Tibial nerve (tissue), 4 donors: ENCODE data around the gene TMEM38B. TPM values are rescaled to one million over a fixed set of nuclear protein-coding genes. Genes with fewer than 3 reads are reported as not detected.

ENCODE experiments used
- DNase-seq, 2 donors: peaks; one replicate each; pipeline ENCODE4 v3.0.0-alpha.2; 2019; ENCODE audit warnings: low spot score in 2 of 2
- H3K27ac ChIP-seq, 4 donors: fragments of 200-600 bp; sonication (generic) in 3 of 4; one replicate each; pipeline ENCODE4 v1.5.1; 2017 to 2019; ENCODE audit warnings: mild to moderate bottlenecking in 1 of 4
- H3K27me3 ChIP-seq, 2 donors: fragments of 200-600 bp; sonication (generic) in 1 of 2; one replicate each; pipeline versions ENCODE4 v1.5.1 to v1.6.0; 2017 to 2019
- H3K36me3 ChIP-seq, 3 donors: fragments of 200-600 bp; sonication (generic); one replicate each; pipeline ENCODE4 v1.5.1; 2018 to 2019
- H3K4me1 ChIP-seq, 4 donors: fragments of 200-600 bp; sonication (generic) in 3 of 4; one replicate each; pipeline ENCODE4 v1.5.1; 2017 to 2019
- H3K4me3 ChIP-seq, 4 donors: fragments of 200-600 bp; sonication (generic) in 3 of 4; one replicate each; pipeline ENCODE4 v1.5.1; 2017 to 2019; ENCODE audit warnings: mild to moderate bottlenecking in 1 of 4, moderate library complexity in 1 of 4
- H3K9me3 ChIP-seq, 4 donors: fragments of 200-600 bp; sonication (generic) in 3 of 4; one replicate each; pipeline ENCODE4 v1.5.1; 2017 to 2019
- EP300 ChIP-seq, 2 donors: sonication (generic); formaldehyde crosslinking; IDR thresholded peaks; one replicate each; pipeline ENCODE4 v1.6.1; 2017; ENCODE audit warnings: antibody characterized with exemption in 2 of 2, mild to moderate bottlenecking in 1 of 2
- POLR2A ChIP-seq, 2 donors: fragments of 450-650 bp; IDR thresholded peaks; one replicate each; pipeline ENCODE4 v1.6.1; 2017; ENCODE audit warnings: antibody characterized with exemption in 2 of 2, mild to moderate bottlenecking in 2 of 2, moderate library complexity in 2 of 2
- WGBS, 2 donors: methylation state at CpG; one replicate each; pipeline ENCODE4 v1.1.5; 2018; 5-methylcytosine and 5-hydroxymethylcytosine counted together
- total RNA-seq, 4 donors: library from RNA; depleted of rRNA; stranded (reverse); fragments of >200 nt; gene quantifications; one replicate each; pipeline ENCODE4 v1.1.0, GENCODE V29; 2016
- TF ChIP-seq, protein P1 (sequence below), 5 experiments: fragments of 200-600 bp in 3 of 5; fragments of 450-650 bp in 2 of 5; sonication (generic) in 3 of 5; IDR thresholded peaks; one replicate each; pipeline ENCODE4 v1.5.1; 2016 to 2019; ENCODE audit warnings: antibody characterized with exemption in 5 of 5, mild to moderate bottlenecking in 3 of 5, moderate library complexity in 2 of 5

TMEM38B gene
- total RNA-seq, 4 donors from 2014 or later, result 6.8 to 27.0 (median 10.9) TPM

DNA sequence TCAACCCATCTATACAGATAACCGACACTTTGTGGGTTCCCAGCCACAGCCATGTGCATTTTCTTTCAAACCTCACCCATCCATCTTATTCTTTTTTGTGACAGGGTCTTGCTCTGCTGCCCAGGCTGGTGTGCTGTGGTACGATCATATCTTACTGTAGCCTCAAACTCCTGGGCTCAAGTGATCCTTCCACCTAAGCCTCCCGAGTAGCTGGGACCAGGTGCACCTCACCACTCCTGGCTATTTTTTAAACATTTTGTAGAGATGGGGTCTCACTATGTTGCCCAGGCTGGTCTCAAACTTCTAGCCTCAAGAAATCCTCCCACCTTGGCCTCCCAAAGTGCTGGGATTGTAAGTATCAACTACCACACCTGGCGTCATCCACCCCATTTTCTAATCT, 7.4 kb upstream of the TMEM38B start:
- WGBS, 2 donors, result 94 to 98% methylated on average over 4 of the region's 4 CpGs
- no peak overlapping the region for H3K27ac ChIP-seq
- H3K27me3 ChIP-seq, result peaks cover 0 to 8% of the 10 kb centered on the region in 2 donors
- H3K9me3 ChIP-seq, result peaks cover 0 to 4% (median 0%) of the 10 kb centered on the region in 4 donors
- TF ChIP-seq POLR2A (IDR thresholded peaks at IDR 0.05) (no peak), EP300 (IDR thresholded peaks at IDR 0.05) (no peak)
- TF ChIP-seq, protein P1, sequence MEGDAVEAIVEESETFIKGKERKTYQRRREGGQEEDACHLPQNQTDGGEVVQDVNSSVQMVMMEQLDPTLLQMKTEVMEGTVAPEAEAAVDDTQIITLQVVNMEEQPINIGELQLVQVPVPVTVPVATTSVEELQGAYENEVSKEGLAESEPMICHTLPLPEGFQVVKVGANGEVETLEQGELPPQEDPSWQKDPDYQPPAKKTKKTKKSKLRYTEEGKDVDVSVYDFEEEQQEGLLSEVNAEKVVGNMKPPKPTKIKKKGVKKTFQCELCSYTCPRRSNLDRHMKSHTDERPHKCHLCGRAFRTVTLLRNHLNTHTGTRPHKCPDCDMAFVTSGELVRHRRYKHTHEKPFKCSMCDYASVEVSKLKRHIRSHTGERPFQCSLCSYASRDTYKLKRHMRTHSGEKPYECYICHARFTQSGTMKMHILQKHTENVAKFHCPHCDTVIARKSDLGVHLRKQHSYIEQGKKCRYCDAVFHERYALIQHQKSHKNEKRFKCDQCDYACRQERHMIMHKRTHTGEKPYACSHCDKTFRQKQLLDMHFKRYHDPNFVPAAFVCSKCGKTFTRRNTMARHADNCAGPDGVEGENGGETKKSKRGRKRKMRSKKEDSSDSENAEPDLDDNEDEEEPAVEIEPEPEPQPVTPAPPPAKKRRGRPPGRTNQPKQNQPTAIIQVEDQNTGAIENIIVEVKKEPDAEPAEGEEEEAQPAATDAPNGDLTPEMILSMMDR (IDR thresholded peaks at IDR 0.05), result no peak
- no peaks in the 10 kb centered on the region for H3K4me1 ChIP-seq
- no peak overlapping the region for H3K4me3 ChIP-seq
- no peaks in the 10 kb centered on the region for H3K36me3 ChIP-seq
- no peak for DNase-seq

DNA sequence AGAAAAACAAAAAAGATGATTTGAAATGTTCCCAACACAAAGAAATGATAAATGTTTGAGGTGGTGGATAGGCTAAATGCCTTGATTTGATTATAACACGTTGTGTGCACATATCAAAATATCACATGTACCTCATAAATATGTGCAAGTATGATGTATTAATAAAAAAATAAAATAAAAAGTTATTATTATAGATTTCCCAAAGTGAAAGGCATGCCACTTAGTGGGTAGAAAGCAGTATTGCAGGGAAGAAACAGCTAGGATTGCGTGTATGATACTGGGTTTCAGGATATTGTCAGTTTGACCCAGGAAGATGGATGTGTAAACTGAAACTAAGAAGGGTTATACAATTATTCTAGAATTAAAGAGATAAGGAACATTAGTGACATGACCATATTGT, 3.6 kb upstream of the TMEM38B start:
- H3K36me3 ChIP-seq, result no peaks in the 10 kb centered on the region
- no peak overlapping the region for H3K27ac ChIP-seq

DNA sequence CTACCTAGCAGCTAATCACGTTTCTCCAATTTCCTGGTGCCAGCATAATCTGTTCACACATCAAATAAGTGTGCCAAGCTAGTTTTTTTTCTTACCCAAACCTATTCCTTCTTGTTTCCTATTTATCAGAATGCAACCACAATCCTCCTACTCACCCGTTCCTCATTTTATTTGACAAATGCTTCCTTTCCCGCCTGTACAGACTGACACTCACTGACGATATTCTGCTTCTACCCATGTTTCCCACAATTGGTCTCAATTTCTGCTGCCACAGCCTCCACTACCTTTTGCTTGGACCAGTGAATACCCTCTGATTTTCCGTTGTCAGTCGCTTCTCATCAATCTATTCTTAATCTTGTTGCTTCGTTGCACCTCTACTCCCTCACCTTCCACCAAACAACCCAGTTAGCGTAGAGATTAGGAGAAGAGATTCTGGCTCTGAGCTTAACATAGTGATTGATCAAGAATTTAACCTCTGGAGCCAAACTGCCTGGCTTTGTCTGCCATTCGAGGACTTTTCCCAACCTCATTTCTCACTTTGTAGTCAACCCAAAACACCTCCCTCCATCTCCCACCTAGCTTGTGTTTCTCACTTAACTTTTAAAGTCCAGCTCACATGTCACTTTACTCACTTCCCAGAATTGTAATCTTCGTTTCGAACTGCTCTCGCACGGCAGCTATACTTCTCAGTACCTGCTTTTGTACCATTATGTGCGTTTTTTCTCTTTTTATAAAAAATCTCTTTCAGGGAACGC, 729 bp upstream of the TMEM38B start:
- peaks cover 0 to 20% (median 4%) of the 10 kb centered on the region in 4 donors for H3K4me1 ChIP-seq
- peaks cover 0 to 21% of the 10 kb centered on the region in 2 donors for H3K27me3 ChIP-seq
- no peak for DNase-seq
- no peaks in the 10 kb centered on the region for H3K36me3 ChIP-seq
- H3K4me3 ChIP-seq, result peak overlapping the region; percentile 75 to 91 (median 81)
- TF ChIP-seq POLR2A (IDR thresholded peaks at IDR 0.05) (no peak), EP300 (IDR thresholded peaks at IDR 0.05) (no peak)
- TF ChIP-seq, protein P1 (IDR thresholded peaks at IDR 0.05), result no peak
- no peaks in the 10 kb centered on the region for H3K9me3 ChIP-seq
- H3K27ac ChIP-seq, result peak overlapping the region in 1 of 4 donors; percentile 86
- WGBS, 2 donors, result 11 to 16% methylated on average over 15 of the region's 15 CpGs

More for the DNA sequence above, 3.6 kb upstream of the TMEM38B start:
- WGBS, 2 donors, result 57 to 59% methylated on average over 2 of the region's 2 CpGs
- TF ChIP-seq EP300 (IDR thresholded peaks at IDR 0.05), result no peak
- TF ChIP-seq, protein P1 (IDR thresholded peaks at IDR 0.05), result peak in 2 of 5 experiments; percentile 22 to 23
- peaks cover 0 to 21% of the 10 kb centered on the region in 2 donors for H3K27me3 ChIP-seq
- peaks cover 0 to 18% (median 3%) of the 10 kb centered on the region in 4 donors for H3K4me1 ChIP-seq
- no peak overlapping the region for H3K4me3 ChIP-seq
- no peak for DNase-seq
- no peaks in the 10 kb centered on the region for H3K9me3 ChIP-seq

DNA sequence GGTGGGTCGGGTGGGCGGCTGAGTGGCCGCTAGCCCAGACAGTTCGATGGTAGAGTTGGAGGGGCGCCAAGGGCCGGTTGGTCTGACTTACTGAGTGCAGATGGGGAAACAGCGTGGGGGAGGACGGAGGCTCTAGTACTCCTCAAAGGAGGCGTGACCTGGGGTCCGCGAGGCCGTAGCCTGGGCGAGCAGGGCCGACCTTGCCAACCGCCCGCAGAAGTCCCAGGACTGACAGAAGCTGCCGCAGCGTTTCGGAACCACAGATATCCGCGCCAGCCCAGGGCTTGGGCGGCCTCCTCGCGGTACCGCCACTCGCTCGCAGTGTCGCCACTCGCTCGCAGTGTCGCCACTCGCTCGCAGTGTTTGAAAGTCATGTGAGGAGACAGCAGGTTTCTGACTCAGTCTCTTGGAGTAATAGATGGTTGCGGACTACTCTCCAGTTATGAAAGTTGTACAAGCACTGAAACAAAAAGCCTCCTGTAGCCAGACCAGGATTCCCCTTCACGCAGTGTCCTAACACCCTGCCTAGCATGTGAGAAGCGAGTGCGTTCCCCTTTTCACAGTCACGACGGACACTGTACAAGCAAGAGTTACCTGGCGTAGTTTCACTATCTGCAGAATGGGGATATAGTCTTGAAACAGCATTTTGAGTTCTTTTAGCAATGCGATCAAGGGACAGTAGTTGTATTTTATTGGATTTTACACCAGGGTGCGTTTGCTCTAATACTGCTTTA, 674 bp downstream of the TMEM38B start:
- peak; percentile 32 to 61 for DNase-seq
- WGBS, 2 donors, result 3% methylated on average over 22 to 27 of the region's 42 CpGs
- Histone ChIP-seq H3K27ac (peak overlapping the region; percentile 14 to 86 (median 77)), H3K4me3 (peak overlapping the region; percentile 75 to 91 (median 81)), H3K9me3 (no peaks in the 10 kb centered on the region), H3K27me3 (peaks cover 0 to 21% of the 10 kb centered on the region in 2 donors), H3K36me3 (no peaks in the 10 kb centered on the region), H3K4me1 (peaks cover 0 to 20% (median 4%) of the 10 kb centered on the region in 4 donors)
- TF ChIP-seq, protein P1 (IDR thresholded peaks at IDR 0.05), result no peak
- TF ChIP-seq POLR2A (IDR thresholded peaks at IDR 0.05), result no peak
- peak in 1 of 2 donors; percentile 36 for TF ChIP-seq EP300 (IDR thresholded peaks at IDR 0.05)
